Muscle of leg (tissue), 11 donors: ENCODE results near the gene UVRAG. TPM values are rescaled to one million over a fixed set of nuclear protein-coding genes. Genes with fewer than 3 reads are reported as not detected.

Experiments used
- DNase-seq: peaks from one replicate; pipeline ENCODE4 v3.0.0; 2013
- H3K27ac ChIP-seq: one replicate; pipeline ENCODE4 v1.5.1; 2013; ENCODE audit warnings: mild to moderate bottlenecking, low read length, control low read depth
- H3K27me3 ChIP-seq: one replicate; pipeline ENCODE4 v1.6.1; 2013; ENCODE audit warnings: low read length; ENCODE audit not compliant: control insufficient read depth, insufficient read depth
- H3K36me3 ChIP-seq: one replicate; pipeline ENCODE4 v1.6.1; 2013; ENCODE audit warnings: low read length; ENCODE audit not compliant: control insufficient read depth, insufficient read depth
- H3K4me1 ChIP-seq: one replicate; pipeline ENCODE4 v1.6.1; 2013; ENCODE audit warnings: low read length; ENCODE audit not compliant: control insufficient read depth, insufficient read depth
- H3K4me3 ChIP-seq: one replicate; pipeline ENCODE4 v1.5.1; 2013; ENCODE audit warnings: low read length, control low read depth
- H3K9me3 ChIP-seq: replicated peaks from 2 replicates; pipeline ENCODE4 v1.6.1; 2013; ENCODE audit warnings: low read depth, low read length; ENCODE audit not compliant: control insufficient read depth
- WGBS: methylation state at CpG from one replicate; pipeline ENCODE4 v1.1.5; 2013; ENCODE audit warnings: missing lambda C conversion rate; ENCODE audit not compliant: insufficient coverage; 5-methylcytosine and 5-hydroxymethylcytosine counted together
- polyA plus RNA-seq, 8 donors: library from polyadenylated mRNA; unstranded; fragments of 120-200 nt; gene quantifications; one replicate each; pipeline versions ENCODE4 v1.2.1 to v1.2.3, GENCODE V29; 2013; ENCODE audit warnings: inconsistent platforms in 1 of 8, low replicate concordance in 1 of 8; ENCODE audit not compliant: insufficient read length in 8 of 8, insufficient read depth in 1 of 8
- total RNA-seq: library from RNA; stranded (reverse); fragments of 120-200 nt; gene quantifications from one replicate; pipeline ENCODE4 v1.2.4, GENCODE V29; 2013

UVRAG gene
- total and polyA plus RNA-seq, 9 donors, result 8.1 to 10.2 (median 9.1) TPM

DNA sequence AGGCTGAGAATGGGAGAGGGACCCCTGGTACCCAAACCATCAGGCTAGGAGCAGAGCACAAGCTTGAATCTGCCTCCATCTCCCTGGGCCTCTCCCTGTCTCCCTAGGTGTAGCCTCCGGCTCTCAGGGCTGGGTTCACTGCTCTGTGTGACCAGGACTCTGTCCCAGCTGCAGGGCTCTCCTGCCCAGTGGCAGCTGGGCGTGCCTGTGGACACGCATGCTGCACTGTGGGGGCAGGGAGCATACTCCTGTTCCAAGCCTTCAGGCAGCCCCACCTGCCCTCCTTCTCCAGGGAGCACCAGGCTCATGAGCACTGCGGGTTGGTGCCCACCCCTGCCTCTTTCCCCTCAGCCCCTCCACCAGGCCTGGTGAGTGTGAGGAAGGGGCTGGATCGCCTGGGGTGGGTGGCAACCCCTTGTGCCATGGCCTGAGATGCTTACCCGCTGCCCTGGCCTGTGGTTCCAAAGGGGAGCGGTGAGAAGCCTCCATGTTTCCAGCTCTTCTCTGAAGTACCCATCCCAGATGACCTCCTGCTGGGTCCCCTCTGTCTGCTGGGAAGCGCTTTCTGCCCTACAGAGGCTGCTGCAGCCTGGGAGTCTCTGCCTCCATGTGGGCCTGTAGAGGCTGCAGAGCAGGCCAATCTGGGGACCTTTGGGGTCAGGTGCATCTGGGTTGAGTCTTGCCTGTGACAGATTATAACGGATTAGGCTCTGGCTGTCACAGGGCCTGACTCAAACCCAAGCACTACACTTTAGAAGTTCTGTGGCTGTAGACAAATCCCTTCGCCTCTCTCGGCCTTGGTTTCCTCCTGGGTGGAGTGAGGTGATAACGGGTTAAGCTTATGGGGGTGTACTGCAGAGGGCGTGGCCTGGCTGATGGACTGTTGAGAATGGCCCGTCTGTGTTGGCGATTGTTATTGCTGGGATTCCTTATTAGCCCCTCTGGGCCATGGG lies 347.6 kb downstream of the UVRAG start:
- Histone ChIP-seq H3K27ac (no peak overlapping the region), H3K4me3 (no peak overlapping the region), H3K9me3 (no peaks in the 10 kb centered on the region), H3K27me3 (peaks cover 16% of the 10 kb centered on the region), H3K4me1 (peaks cover 48% of the 10 kb centered on the region), H3K36me3 (no peaks in the 10 kb centered on the region)
- DNase-seq, result no peak
- WGBS, result 77% methylated on average over 9 of the region's 15 CpGs

GRCh38 chr11:76163289-76163880 lies 348.4 kb downstream of the UVRAG start:
- WGBS, result 86% methylated on average over 4 of the region's 11 CpGs
- H3K27me3 ChIP-seq, result peaks cover 16% of the 10 kb centered on the region
- no peaks in the 10 kb centered on the region for H3K36me3 ChIP-seq
- no peak overlapping the region for H3K27ac ChIP-seq
- no peaks in the 10 kb centered on the region for H3K9me3 ChIP-seq
- peaks cover 43% of the 10 kb centered on the region for H3K4me1 ChIP-seq
- no peak for DNase-seq
- H3K4me3 ChIP-seq, result no peak overlapping the region

GRCh38 chr11:76164081-76164480 lies 349.1 kb downstream of the UVRAG start:
- peaks cover 42% of the 10 kb centered on the region for H3K4me1 ChIP-seq
- H3K27ac ChIP-seq, result no peak overlapping the region
- no peaks in the 10 kb centered on the region for H3K36me3 ChIP-seq
- no peaks in the 10 kb centered on the region for H3K9me3 ChIP-seq
- 68% methylated on average over 7 of the region's 13 CpGs for WGBS
- peaks cover 16% of the 10 kb centered on the region for H3K27me3 ChIP-seq
- DNase-seq, result no peak
- H3K4me3 ChIP-seq, result no peak overlapping the region

- 86% methylated on average over 45 of the region's 50 CpGs for WGBS
- peaks cover 37% of the 10 kb centered on the region for H3K4me1 ChIP-seq
Measured at GRCh38 chr11:76164861-76165751, 350.1 kb downstream of the UVRAG start.

GRCh38 chr11:76166314-76166713 lies 351.3 kb downstream of the UVRAG start:
- Histone ChIP-seq H3K9me3 (no peaks in the 10 kb centered on the region), H3K27me3 (peaks cover 16% of the 10 kb centered on the region), H3K4me1 (peaks cover 26% of the 10 kb centered on the region), H3K4me3 (no peak overlapping the region), H3K27ac (no peak overlapping the region), H3K36me3 (no peaks in the 10 kb centered on the region)
- no peak for DNase-seq
- WGBS, result 64% methylated on average over 4 of the region's 6 CpGs

More at GRCh38 chr11:76164861-76165751, 350.1 kb downstream of the UVRAG start:
- H3K27ac ChIP-seq, result no peak overlapping the region
- H3K9me3 ChIP-seq, result no peaks in the 10 kb centered on the region
- H3K4me3 ChIP-seq, result no peak overlapping the region
- H3K27me3 ChIP-seq, result peaks cover 16% of the 10 kb centered on the region
- H3K36me3 ChIP-seq, result no peaks in the 10 kb centered on the region
- no peak for DNase-seq

DNA sequence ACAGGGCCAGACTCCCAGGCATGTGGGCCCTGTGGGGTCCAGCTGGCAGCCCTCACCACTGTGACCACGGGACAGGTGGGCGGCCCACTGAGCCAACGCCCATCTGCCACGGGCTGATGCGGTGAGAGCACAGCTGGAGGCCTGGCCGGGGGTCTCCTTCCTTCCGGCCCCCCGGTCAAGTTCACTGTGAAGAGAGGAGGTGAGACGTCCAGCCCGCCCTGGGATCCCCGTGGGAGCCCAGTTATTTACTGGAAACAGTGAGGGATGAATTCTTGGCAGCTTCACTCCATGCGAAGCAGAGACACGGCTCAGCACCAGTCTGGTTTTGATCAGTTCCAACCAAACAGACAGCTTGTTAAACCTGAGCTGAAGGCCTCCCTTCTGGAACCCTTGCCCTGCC lies 352.6 kb downstream of the UVRAG start:
- 39% methylated on average over 8 of the region's 13 CpGs for WGBS
- peaks cover 16% of the 10 kb centered on the region for H3K27me3 ChIP-seq
- H3K4me1 ChIP-seq, result peaks cover 13% of the 10 kb centered on the region
- DNase-seq, result peak; percentile 79
- no peak overlapping the region for H3K27ac ChIP-seq
- no peak overlapping the region for H3K4me3 ChIP-seq
- H3K36me3 ChIP-seq, result no peaks in the 10 kb centered on the region
- no peaks in the 10 kb centered on the region for H3K9me3 ChIP-seq

GRCh38 chr11:76169473-76169896 lies 354.5 kb downstream of the UVRAG start:
- Histone ChIP-seq H3K27ac (no peak overlapping the region), H3K9me3 (no peaks in the 10 kb centered on the region), H3K36me3 (no peaks in the 10 kb centered on the region), H3K4me3 (no peak overlapping the region), H3K27me3 (peaks cover 12% of the 10 kb centered on the region), H3K4me1 (peaks cover 5% of the 10 kb centered on the region)
- WGBS, result 77% methylated on average over 15 of the region's 15 CpGs
- DNase-seq, result no peak

DNA sequence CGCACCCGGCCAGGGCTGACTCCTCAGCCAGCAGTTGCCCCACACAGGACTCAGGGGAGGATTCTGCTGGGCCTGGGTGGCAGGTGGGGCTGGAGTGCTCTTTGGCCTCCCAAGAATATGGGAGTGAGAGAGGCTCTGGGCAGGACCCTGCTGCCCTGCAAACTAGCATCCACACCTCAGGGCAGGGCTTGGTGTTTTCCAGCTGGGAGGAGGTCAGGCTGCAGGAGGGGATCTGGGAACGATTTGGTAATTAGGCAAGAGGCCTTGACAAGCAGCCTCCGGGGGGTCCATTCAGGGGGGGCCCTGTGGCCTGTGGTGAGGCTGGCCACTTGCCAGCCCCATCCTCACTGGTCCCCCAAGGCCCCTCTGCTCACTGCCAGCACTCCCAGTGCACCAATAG lies 355.5 kb downstream of the UVRAG start:
- Histone ChIP-seq H3K27ac (no peak overlapping the region), H3K4me1 (peaks cover 7% of the 10 kb centered on the region), H3K4me3 (no peak overlapping the region), H3K27me3 (peaks cover 10% of the 10 kb centered on the region), H3K9me3 (no peaks in the 10 kb centered on the region), H3K36me3 (no peaks in the 10 kb centered on the region)
- WGBS, result 92% methylated on average over 2 of the region's 4 CpGs
- DNase-seq, result no peak

GRCh38 chr11:76172583-76172982 lies 357.6 kb downstream of the UVRAG start:
- WGBS, result 66% methylated on average over 11 of the region's 13 CpGs
- H3K27ac ChIP-seq, result no peak overlapping the region
- H3K4me3 ChIP-seq, result no peak overlapping the region
- no peaks in the 10 kb centered on the region for H3K27me3 ChIP-seq
- H3K4me1 ChIP-seq, result peaks cover 11% of the 10 kb centered on the region
- H3K9me3 ChIP-seq, result no peaks in the 10 kb centered on the region
- DNase-seq, result no peak
- H3K36me3 ChIP-seq, result no peaks in the 10 kb centered on the region

GRCh38 chr11:76173663-76174062 lies 358.7 kb downstream of the UVRAG start:
- Histone ChIP-seq H3K27me3 (no peaks in the 10 kb centered on the region), H3K4me1 (peaks cover 9% of the 10 kb centered on the region), H3K9me3 (no peaks in the 10 kb centered on the region), H3K36me3 (no peaks in the 10 kb centered on the region), H3K27ac (no peak overlapping the region), H3K4me3 (no peak overlapping the region)
- 100% methylated on average over 2 of the region's 8 CpGs for WGBS
- no peak for DNase-seq
